ENCODE results near the gene AP4B1. TPM values are rescaled to one million over a fixed set of nuclear protein-coding genes. Genes with fewer than 3 reads are reported as not detected.

AP4B1 gene
- polyA plus RNA-seq, 1 donor: 51.2 TPM

DNA sequence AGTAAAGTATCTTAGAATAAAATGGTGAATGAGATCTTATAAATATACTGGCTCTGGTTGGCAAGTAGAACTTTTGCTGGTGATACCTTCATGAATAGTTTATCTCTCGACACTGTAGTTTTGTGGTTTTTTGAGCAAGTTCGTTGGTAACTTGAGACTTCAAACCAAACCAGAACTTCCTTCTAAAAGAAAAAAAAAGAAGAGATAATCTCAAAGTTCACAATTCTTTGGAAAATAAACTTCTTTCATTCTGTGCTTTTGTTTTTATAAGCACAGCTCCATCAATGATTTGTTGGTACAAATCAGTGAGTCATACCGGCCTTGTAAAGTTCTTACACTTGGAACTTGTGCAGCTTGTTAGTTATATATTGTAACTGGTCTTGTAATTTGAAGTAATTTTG lies 26.9 kb upstream of the AP4B1 start:
- no peak for DNase-seq

DNA sequence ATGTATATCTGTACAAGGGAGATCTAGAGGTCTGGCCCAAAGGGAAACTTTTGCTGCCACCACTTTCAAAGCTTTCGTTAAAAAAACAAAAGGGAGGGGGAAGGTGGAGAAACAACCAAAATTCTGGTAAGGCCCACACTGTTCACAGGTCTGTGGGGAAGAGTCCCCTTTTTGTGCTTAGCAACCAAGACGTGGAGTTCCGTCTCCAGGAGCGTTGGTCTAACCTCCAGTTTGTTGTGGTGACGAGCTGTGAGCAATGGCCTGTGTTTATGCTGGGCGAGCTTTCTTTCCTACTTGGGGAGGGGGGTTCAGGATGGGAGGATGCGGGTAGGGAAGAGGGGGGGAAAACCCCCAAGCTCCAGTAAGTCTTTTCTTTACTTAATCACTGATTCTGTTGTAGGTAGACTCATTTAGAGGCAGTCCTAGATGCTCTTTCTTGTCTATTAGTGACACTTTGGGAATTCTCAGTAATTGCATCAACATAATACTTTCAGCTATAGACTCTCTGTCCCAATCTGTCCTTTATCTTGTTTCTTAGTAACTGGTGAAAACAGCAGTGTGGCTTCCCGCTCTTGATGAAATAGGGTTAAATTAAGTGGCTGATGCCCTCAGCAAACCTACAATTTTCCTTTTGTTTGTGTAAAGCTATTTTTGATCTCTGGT lies 26.0 kb upstream of the AP4B1 start:
- peak; percentile 57 for DNase-seq

DNA sequence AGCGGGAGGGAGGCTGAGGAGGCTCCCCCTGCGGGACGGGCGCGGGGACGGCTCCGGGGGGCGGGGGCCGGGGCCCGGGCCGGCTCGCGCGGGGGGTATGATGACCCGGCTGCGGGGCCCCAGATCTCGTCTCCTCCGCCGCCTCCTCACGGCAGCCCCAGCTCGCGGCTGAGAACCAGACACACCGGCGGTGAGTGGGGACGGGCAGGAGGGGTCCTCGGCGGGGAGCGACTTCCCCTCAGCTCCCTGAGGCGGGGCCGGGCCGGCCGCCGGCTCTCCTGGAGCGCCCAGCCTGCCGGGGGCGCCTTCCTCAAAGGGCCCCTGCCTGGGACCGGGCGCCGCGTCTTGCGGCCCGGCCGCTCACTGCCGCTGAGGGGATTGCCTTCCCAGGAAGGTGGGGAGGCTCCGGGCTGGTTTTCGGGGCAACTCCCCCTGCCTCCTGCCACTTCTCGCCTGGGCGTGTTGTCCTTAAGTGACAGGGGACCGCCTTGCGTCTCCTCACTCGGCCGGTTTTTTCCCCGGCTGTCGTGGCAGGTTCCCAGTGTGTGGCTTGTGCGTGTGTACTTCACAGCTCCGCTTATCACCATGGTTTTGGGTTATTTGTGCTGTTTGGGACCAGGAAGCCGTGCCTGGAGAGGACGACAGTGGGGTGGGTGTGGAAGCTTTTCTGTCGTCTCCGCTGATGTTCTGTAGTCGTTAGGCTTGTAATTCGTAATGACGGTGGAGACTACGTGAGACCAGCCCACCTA lies 25.3 kb upstream of the AP4B1 start:
- peak; percentile 35 for DNase-seq

DNA sequence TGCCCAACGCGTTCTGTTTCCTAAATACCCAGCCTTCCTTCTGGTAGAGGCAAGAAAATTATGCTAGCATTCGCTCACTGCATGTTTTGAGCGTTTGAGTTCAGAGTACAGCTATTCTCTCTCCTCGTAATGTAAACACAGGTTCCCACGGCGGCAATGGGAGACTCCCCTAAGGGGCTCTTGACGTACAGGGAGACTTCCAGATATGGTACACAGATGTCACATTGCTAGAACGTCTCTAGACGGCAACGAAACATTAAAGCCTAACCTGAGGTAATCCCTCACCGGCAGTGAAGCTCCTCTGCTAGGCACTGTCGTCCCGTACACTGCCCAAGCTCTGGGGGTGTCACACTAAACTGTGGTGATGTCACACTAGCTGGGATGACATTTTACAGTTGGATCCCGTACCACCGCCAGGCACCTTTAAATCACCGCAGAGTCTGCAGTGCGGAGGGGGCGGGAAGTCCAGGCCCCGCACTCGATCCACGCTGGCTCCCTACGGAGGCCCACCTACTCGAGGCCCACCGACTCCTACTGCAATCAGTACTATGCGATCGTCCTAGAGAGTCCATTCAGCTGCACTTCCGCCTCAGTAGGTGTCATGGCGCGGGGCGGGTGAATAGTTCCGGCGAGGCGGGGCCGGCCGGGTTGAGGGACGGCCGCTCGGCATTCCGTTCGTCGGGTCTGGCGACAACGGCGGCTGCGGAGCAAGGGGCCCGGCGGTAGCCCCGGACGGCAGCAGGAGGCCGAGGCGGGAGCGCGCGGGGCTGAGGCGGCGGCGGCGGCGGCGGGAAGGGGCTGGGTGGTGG lies 24.5 kb upstream of the AP4B1 start, which contains the start of gene HIPK1:
Gene HIPK1 (plus strand): TSS at position 384 of the 809 bp plus-strand sequence.
- peak; percentile 95 for DNase-seq

DNA sequence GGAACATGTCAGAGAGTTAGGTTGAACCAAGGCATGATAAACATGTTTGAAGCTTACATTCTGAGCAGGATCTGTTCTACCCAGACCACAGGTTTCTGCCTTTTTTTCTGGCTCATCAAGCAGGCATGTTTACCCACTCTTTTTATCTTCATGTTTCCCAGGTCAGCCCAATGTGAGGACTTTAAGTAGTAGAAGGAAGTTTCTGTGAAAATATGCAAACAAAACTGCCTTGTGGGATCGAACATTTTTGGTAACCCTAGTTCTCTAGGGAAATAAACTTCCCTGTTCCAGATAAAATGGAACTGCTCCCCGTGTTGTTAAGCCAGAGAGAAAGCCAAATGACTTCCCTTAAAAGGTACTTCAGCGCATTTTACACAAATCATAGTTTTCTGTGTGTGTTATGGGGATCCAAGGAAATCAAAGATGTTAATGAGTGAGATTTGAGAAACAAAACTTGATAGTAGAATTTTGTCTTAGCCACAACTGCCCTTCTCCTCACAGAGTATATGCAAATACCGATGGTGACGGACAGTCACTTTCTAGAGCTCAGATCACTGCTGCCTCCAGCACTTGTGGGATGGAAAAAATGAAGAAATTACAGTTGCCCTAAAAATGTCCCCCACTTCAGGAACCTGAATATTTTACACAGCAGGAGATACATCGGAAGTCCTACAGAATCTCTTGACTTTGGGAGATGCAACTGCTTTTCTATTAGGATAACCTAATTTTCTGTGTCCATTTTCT lies 23.8 kb upstream of the AP4B1 start:
- DNase-seq: no peak

DNA sequence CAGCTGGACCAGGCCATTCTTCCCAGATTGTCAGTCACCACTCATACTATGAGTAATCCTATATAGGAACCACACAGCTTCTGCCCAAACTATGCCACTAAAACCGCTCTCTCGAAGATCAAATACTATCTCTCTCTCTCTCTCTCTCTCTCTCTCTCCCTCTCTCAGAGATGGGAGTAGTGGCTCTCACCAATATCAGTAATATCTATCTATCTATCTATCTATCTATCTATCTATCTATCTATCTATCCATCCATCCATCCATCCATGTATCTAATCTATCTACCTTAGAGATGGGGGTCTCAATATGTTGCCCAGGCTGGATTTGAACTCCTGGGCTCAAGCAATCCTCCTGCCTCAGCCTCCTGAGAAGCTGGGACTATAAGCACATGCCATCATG lies 19.9 kb upstream of the AP4B1 start:
- no peak for DNase-seq

DNA sequence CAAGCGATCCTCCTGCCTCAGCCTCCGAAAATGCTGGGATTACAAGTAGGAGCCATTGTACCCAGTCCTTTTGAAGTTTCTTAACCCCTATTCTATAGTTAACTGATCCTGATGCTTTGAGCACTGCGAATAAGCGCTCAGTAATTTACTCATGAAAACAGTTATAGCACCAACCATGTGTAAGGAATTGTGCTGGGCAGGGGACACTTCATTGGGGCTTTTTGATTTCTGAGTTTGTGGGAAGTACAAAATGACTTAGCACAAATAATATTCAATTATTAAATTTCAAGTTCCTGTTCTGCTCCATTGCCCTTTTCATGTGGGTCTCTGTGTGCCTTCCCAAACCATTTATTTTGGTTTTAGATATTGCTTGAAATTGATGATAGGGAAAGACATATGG lies 18.4 kb upstream of the AP4B1 start:
- DNase-seq: no peak

DNA sequence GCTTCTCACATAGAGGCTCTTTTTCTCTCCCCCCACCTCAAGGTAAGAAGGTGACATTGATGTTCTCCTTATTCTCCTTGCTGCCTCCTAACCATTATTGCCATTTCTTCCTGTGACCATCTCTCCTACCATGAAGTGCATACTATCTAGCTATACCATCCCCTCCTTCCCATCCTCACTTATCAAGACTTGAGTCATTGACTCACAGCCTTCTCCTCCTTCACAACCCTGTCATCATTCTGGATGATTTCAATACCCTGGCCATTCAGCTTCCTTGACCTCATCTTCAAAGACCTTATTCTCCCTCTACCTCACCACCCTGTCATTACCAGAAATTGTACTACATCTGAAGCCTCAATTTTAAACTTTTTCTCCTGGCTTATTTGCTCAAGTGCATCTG lies 13.6 kb upstream of the AP4B1 start:
- DNase-seq: no peak

DNA sequence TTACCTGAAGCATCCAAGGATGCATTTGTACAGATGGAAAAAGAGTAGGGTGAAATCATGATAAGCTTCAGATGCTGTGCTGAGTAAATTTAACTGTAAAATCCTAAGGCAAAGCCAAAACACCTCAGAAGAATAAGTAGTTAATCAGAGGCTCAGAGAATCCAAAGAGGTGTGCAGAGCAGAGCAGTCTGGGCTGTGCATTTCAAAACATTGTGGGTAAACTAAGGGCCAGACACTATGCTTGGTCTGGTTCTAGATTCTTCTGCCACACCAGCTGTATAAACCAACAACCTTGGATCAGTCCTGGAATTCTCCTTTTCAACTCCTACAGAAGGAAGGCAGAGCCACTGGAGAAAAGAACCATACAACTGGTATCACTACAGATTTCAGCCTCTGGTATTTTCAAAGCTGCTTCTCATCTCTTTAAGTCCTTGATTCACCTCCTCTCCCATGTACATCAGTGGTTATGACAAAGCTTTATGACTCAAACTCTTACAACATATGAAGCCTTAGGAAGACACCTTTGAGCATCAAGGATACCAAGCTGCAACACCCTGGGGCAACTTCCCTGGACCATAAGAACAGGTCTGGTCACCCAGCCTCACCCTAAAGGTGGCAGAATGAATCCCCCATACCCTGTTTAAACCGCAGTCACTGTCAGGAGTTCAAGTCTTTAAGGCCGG lies 12.9 kb upstream of the AP4B1 start:
- no peak for DNase-seq

DNA sequence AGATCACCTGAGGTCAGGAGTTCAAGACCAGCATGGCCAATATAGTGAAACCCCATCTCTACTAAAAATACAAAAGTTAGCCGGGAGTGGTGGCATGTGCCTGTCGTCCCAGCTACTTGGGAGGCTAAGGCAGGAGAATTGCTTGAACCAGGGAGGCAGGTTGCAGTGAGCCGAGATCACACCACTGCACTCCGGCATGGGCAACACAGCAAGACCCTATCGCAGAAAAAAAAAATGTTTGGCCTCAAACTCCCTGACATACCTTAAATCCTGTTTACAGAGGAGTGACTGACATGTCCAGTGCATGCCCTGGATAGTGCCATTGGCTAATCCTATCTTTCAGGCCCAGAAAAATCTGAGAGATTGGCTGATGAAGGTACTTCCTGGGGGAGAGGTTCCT lies 12.4 kb upstream of the AP4B1 start:
- no peak for DNase-seq

DNA sequence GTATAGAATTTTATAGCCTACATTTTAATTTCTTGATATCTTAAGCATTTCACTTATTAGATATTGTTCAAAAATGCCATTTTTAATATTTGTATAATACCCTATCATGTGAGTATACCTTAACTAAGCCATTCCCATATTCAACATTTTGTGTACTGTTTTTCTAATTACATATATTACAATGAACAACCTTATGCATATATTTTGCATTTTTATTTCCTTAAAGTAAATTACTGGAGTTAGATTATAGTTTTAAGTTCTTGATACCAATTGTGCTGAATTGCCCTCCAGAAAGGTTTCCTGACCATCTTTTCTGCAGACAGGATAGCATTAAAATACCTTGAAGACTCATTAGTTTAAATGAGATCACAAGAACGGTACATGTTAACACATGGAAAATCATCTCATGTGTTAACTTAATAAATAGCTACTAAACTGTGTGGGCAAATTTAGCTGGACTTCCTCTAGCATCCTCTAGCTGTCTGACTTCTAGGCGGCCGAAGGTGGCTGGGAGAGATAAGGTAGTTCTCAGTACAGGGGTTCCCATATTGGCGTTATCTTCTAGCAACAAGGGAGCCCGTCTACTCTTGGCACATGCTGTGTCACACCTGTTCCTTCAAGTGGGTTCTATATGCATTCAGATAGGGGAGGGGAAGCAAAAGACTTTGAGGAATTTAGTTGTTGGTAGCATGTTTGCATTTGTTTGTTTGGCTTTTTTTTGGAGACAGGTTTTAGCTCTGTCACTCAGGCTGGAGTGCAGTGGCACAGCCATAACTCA lies 9.5 kb upstream of the AP4B1 start:
- DNase-seq: no peak

DNA sequence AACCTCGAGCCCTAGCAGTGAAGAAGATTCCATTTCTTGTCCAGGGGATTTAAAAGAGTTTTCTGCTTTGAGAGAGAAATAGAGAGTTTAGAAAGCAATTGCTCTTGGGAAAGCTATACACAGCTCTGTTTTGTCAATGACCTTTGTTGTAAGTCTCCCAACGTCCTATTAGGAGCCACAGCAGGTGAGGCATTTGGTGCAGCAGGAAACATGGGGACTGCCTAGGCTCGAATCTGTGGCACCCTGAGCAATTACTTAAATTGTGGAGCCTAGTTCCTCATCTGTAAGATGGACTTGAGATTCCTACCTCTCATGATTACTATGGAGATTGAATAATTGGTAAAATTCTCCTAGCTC lies 8.7 kb upstream of the AP4B1 start:
- no peak for DNase-seq

DNA sequence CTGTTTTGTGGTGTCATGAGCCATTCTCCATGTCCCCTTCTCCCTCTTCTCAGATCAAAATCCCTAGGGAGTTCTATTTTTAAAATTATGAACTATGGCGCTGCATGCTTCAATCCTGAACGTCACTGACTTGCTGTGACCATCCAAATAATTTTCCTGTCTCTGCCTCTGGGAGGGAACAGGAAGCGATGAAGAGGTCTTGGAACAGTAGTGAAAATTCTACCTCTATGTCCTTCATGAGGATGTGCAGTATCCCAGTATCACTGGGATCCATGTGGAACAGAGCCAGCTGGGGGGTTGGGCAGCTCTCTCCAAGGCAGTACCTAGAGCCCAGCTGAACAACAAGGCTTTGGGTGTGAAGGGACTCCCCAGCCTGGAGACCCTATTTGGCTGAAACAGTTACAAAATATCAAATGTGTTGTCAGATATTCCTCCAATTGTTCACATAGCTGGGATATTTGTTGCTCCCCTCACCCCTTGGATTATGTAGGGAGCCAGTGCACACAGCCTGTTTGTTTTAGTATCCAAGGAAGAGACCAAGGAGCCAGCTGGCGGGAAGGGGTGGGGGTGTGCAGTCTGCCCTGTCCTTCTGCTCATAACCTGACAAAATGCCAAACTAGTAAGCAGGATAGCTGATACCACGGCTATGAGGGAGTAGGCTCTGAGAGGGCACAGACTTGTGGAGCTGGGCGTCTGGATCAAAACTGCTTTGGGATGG lies 8.2 kb upstream of the AP4B1 start:
- DNase-seq: no peak

DNA sequence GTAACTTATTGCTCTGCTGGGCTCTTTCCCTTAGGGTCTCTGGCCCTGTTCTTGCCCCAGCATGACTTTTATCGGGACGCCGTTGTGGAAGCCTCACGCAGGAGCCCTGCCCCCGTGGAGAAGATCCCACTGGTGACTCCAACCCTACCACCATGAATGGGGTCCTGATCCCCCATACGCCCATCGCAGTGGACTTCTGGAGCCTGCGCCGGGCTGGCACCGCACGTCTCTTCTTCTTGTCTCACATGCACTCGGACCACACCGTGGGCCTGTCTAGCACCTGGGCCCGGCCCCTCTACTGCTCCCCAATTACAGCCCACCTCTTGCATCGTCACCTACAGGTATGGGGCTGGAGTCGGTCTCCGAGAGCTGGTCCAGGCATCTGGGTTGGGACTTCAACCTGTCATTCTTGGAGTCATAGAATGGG lies 849 bp upstream of the AP4B1 start:
- DNase-seq: peak; percentile 15

DNA sequence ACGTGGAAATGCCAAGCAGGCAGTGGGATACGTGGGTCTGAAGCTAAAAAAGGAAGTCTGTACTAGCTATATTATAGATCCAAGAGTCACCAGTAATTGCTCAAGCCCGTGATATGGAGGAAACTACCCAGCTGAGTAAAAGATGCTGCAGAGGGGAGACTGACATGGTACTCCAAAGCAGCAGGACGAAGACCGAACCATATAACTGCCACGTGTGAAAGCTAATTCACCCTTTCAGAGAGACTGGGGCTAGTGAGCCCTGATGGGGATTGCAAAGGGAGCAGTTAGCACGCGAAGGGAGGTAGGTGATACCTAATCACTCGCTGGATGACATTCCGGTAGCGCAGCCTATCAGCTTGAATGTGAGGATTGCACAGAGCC lies 316 bp downstream of the AP4B1 start:
- DNase-seq: no peak

DNA sequence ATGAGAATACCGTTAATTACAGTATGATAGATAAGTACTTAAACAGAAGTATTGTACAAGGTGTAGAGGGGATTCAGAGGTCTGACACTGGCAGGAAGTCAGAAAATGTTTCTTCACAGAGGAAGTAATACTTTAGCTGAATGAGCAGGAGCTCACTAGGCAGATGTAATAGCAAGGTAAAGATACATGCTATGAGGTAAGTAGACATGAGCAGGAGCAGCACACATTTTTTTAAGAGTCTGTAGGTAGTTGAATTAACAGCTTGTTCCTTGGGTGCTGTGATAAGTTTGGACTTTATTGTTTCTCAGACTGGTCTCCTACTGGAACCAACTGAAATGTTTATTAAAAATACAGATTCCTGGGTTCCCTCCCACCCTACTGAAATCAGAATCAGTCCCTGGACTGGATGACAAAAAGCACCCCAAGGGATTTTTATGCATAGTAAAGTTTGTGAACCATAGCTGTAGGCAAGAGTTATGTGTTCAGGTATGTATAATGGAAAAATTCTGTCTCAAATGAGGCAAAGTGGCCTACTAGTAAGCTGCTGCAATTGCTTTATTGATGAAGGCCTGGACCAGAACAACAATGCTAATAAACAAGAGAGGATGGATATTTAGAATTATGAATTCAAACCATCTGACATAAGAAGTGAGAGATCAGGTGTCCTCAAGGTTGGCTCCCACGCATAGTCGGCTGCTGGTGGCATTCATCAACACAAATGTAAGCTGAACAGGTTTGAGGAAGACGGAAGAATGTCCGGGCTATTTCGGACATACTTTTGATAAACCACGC lies 902 bp downstream of the AP4B1 start:
- no peak for DNase-seq

DNA sequence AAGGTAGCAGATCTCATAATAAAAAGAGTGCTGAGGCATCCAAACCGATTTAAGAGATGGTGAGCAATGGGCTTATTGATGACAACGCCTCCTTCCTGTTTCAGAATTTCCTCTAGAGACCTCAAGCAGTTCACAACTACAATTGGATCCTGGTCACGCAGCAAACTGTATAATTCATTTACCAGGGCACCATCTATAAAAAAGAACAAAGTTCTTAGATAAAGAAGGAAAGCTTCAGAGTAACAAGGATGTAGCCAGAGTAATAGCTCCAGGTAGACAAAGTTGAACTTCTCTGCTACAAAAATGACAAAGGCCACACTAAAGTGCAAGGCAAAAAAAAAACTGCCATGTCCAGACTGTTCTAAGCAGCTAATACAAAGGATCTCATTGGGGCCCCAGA lies 3.4 kb downstream of the AP4B1 start:
- DNase-seq: no peak

DNA sequence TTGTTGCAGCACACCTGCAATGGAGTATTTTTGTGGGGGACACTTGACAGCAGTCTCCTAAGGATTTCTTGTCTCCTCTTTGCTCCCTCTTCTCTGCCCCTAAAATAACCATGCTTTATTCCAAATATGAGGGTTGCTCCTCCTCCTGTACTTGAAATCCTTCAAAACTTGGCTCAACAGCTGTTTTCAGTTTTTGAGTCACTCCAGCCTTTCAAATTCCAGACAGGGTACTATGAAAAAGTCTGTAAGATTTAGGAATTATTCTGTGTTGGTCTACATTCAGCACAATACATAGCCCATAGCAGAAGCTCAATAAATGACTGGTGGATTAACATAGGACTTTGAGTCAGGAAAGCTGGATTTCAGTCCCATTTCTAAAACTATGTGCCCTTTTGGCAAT lies 5.5 kb downstream of the AP4B1 start:
- DNase-seq: no peak

DNA sequence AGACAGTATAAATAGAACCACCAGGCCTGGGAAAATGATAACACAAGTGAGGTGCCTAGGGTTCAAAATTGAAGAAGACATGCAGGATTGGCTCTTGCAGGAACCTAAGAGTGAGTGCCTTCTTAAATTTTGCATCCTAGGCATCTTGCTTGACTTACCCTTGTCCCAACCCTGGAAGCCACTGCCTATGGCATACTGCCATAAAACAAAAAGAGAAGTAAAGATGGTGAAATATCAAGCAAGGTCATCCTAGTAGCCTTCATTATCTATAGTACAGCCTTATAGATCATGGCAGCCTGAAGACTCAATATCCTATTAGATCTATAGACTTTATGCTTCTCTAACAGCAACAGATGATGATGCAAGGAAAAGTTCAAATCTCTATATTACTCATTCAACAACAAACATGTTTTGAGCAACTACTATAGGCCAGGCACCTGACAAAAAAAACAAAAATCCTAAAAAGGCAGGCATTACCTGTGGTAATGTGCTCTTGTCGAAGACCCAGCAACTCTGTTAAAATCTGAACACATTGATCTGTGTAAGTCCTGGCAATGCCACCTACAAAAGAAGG lies 6.3 kb downstream of the AP4B1 start:
- DNase-seq: no peak
